Endothelial cell of umbilical vein (primary cell): ENCODE results near the gene DDX24. TPM values are rescaled to one million over a fixed set of nuclear protein-coding genes. Genes with fewer than 3 reads are reported as not detected.

Source experiments
- BruUV-seq: library from RNA; stranded (reverse); fragments of 400-500 nt; replicated peaks from 2 replicates; lab custom pipeline; 2021; lab: Mats Ljungman, UMichigan
- CTCF ChIA-PET: fragments of 300-600, 350-600 bp; sonication (Branson Sonifier 250); formaldehyde crosslinking; loops from one replicate; lab custom pipeline; 2021; ENCODE audit warnings: antibody characterized with exemption, inconsistent platforms; lab: Charles Lee
- POLR2A ChIA-PET: fragments of 300-600, 350-600 bp; sonication (Branson Sonifier 250); formaldehyde crosslinking; loops from one replicate; lab custom pipeline; 2021; ENCODE audit warnings: antibody characterized with exemption, inconsistent platforms; lab: Charles Lee
- DNase-seq: peaks from one replicate; pipeline ENCODE4 v3.0.0-alpha.2; 2011; ENCODE audit warnings: low read depth, low spot score
- FAIRE-seq: peaks from 2 replicates; lab custom pipeline; 2011; peaks lifted over from hg19 to GRCh38; lab: Jason Lieb, UNC
- H2AFZ ChIP-seq: 2 replicates; pipeline ENCODE4 v1.6.0; 2012; ENCODE audit warnings: low read depth, low read length, control low read depth, inconsistent platforms
- H3K27ac ChIP-seq: 2 replicates; pipeline ENCODE4 v1.5.1; 2011; ENCODE audit warnings: low read depth, mild to moderate bottlenecking, control low read depth, low read length, moderate library complexity; ENCODE audit not compliant: insufficient read depth
- H3K27me3 ChIP-seq, 2 experiments: 2 replicates each; pipeline versions ENCODE4 v1.6.0 to v1.6.1; 2011; ENCODE audit warnings: low read length in 2 of 2, mixed read lengths in 1 of 2; ENCODE audit not compliant: control insufficient read depth in 2 of 2, insufficient read depth in 2 of 2
- H3K36me3 ChIP-seq, 2 experiments: 2 replicates in 1 of 2; 3 replicates in 1 of 2; pipeline ENCODE4 v1.5.1; 2011; ENCODE audit warnings: low read length in 2 of 2, mild to moderate bottlenecking in 1 of 2, moderate library complexity in 1 of 2; ENCODE audit not compliant: control insufficient read depth in 2 of 2, insufficient read depth in 2 of 2; ENCODE audit errors: extremely low read depth in 1 of 2
- H3K4me1 ChIP-seq: 3 replicates; pipeline ENCODE4 v1.5.1; 2011; ENCODE audit warnings: mild to moderate bottlenecking, low read length; ENCODE audit not compliant: control insufficient read depth, insufficient read depth; ENCODE audit errors: extremely low read depth
- H3K4me2 ChIP-seq: 2 replicates; pipeline ENCODE4 v1.6.1; 2011; ENCODE audit warnings: low read length, control low read depth, mixed read lengths; ENCODE audit not compliant: insufficient read depth
- H3K4me3 ChIP-seq, 3 experiments: fragments of 200-600 bp in 1 of 3; sonication (generic), shearing (Covaris generic) in 1 of 3; replicated peaks in 1 of 3; 2 replicates each; pipeline ENCODE4 v1.5.1; 2011 to 2016; ENCODE audit warnings: control low read depth in 3 of 3, low read length in 3 of 3, mild to moderate bottlenecking in 2 of 3, inconsistent platforms in 1 of 3, low read depth in 1 of 3, moderate library complexity in 1 of 3; ENCODE audit not compliant: insufficient read depth in 1 of 3
- H3K79me2 ChIP-seq: 2 replicates; pipeline ENCODE4 v1.6.0; 2012; ENCODE audit warnings: low read length, inconsistent platforms; ENCODE audit not compliant: control insufficient read depth, insufficient read depth
- H3K9ac ChIP-seq: replicated peaks from 2 replicates; pipeline ENCODE3; 2011; ENCODE audit warnings: low read length, control low read depth; ENCODE audit not compliant: insufficient read depth; ENCODE audit errors: extremely low read depth
- H3K9me1 ChIP-seq: replicated peaks from 3 replicates; pipeline ENCODE4 v1.6.0; 2011; ENCODE audit warnings: mild to moderate bottlenecking, low read length; ENCODE audit not compliant: control insufficient read depth, insufficient read depth; ENCODE audit errors: extremely low read depth
- H3K9me3 ChIP-seq: replicated peaks from 2 replicates; pipeline ENCODE4 v1.5.1; 2012; ENCODE audit warnings: low read length, inconsistent platforms; ENCODE audit not compliant: control insufficient read depth, insufficient read depth
- H4K20me1 ChIP-seq: replicated peaks from 2 replicates; pipeline ENCODE3; 2011; ENCODE audit warnings: mild to moderate bottlenecking, low read length; ENCODE audit not compliant: control insufficient read depth, insufficient read depth; ENCODE audit errors: extremely low read depth
- EZH2 ChIP-seq: IDR thresholded peaks from 2 replicates; pipeline ENCODE4 v1.6.1; 2012; ENCODE audit warnings: borderline replicate concordance, low read depth, mild to moderate bottlenecking, moderate library complexity, low read length, inconsistent platforms; ENCODE audit not compliant: severe bottlenecking
- FOS ChIP-seq: IDR thresholded peaks from 2 replicates; pipeline ENCODE4 v1.6.1; 2011; ENCODE audit warnings: mild to moderate bottlenecking, low read length, moderate library complexity, borderline replicate concordance; ENCODE audit not compliant: insufficient read depth
- GATA2 ChIP-seq: IDR thresholded peaks from 2 replicates; pipeline ENCODE4 v1.7.0; 2011; ENCODE audit warnings: low read depth, mild to moderate bottlenecking, moderate library complexity, mixed read lengths, low read length; ENCODE audit not compliant: insufficient read length, insufficient read depth
- JUN ChIP-seq: IDR thresholded peaks from 2 replicates; pipeline ENCODE4 v1.6.1; 2011; ENCODE audit warnings: borderline replicate concordance, low read depth; ENCODE audit not compliant: insufficient read length, insufficient read depth
- MAX ChIP-seq: IDR thresholded peaks from 2 replicates; pipeline ENCODE4 v1.6.1; 2011; ENCODE audit not compliant: insufficient read depth, insufficient read length
- MYC ChIP-seq: IDR thresholded peaks from one replicate; pipeline ENCODE4 v1.6.1; 2011; ENCODE audit warnings: mild to moderate bottlenecking, low read depth, low read length
- POLR2A ChIP-seq: IDR thresholded peaks from 2 replicates; pipeline ENCODE4 v1.6.1; 2012; ENCODE audit warnings: low read depth, mild to moderate bottlenecking, control low read depth, low read length
- POLR2AphosphoS5 ChIP-seq: IDR thresholded peaks from 2 replicates; pipeline ENCODE4 v1.6.1; 2012; ENCODE audit warnings: low read depth, mild to moderate bottlenecking, control low read depth, low read length, moderate library complexity; ENCODE audit not compliant: insufficient read depth
- dilution Hi-C: fragments of 300-500 bp; cut with MboI; formaldehyde crosslinking; loops from one replicate; pipeline ENCODE4 v1.15.0; 2019; ENCODE audit warnings: low sequenced_read_pairs; ENCODE audit not compliant: extremely low pct_ligation_motif_present
- intact Hi-C: fragments of 100-400 bp; cut with micrococcal nuclease; formaldehyde crosslinking; loops from one replicate; pipeline ENCODE4 v1.10.0; 2022
- polyA plus RNA-seq, 4 experiments: library from polyadenylated mRNA; depleted of rRNA in 3 of 4; stranded (reverse) in 3 of 4; unstranded in 1 of 4; fragments of >200 nt; gene quantifications; 2 replicates each; pipeline versions ENCODE4 v1.2.1 to v1.2.3, GENCODE V29; 2011 to 2012; ENCODE audit warnings: missing spikeins in 1 of 4
- total RNA-seq: library from RNA; stranded (reverse); gene quantifications from 2 replicates; pipeline ENCODE4 v1.2.3, GENCODE V29; 2021
- TF ChIP-seq, protein P1 (sequence below), 2 donors: IDR thresholded peaks; 1 replicate in 1 of 2; 2 replicates in 1 of 2; pipeline ENCODE4 v1.5.1; 2011; ENCODE audit warnings: low read length in 2 of 2, mild to moderate bottlenecking in 2 of 2, moderate library complexity in 2 of 2, control low read depth in 1 of 2, inconsistent platforms in 1 of 2, low read depth in 1 of 2; ENCODE audit not compliant: insufficient read depth in 1 of 2; ENCODE audit errors: extremely low read depth in 1 of 2

Gene DDX24
- total and polyA plus RNA-seq, 2 donors (not counting 3 experiments of a cell fraction or from before 2014, with no cell fraction given): 88.3 to 141 TPM

- no peak overlapping the region for H3K4me2 ChIP-seq
- intact Hi-C loops: no loop called here
- H3K79me2 ChIP-seq: no peaks in the 10 kb centered on the region
- BruUV-seq: no TSS peak
- H3K27ac ChIP-seq: no peak overlapping the region
- no peak for TF ChIP-seq MAX
- TF ChIP-seq JUN: no peak
- no peak for TF ChIP-seq FOS
- H3K36me3 ChIP-seq: no peaks in the 10 kb centered on the region
- no peaks in the 10 kb centered on the region for H3K9me1 ChIP-seq
- no peaks in the 10 kb centered on the region for H3K9me3 ChIP-seq
- ChIA-PET POLR2A (no interaction called here), CTCF (no interaction called here)
- H3K4me1 ChIP-seq: no peaks in the 10 kb centered on the region
- no peaks in the 10 kb centered on the region for H4K20me1 ChIP-seq
- no peak overlapping the region for H3K9ac ChIP-seq
- H3K27me3 ChIP-seq: no peaks in the 10 kb centered on the region
- FAIRE-seq: no peak
- dilution Hi-C loops: no loop called here
- no peak overlapping the region for H3K4me3 ChIP-seq
- DNase-seq: no peak
- H2AFZ ChIP-seq: no peak overlapping the region
Measured at GRCh38 chr14:94123868-94124267, 42.9 kb upstream of the DDX24 start.

- no TSS peak for BruUV-seq
- Histone ChIP-seq H3K4me1 (no peaks in the 10 kb centered on the region), H3K27ac (no peak overlapping the region), H3K9me3 (no peaks in the 10 kb centered on the region), H3K9me1 (no peaks in the 10 kb centered on the region), H4K20me1 (no peaks in the 10 kb centered on the region), H3K9ac (no peak overlapping the region), H2AFZ (no peak overlapping the region), H3K4me2 (no peak overlapping the region), H3K36me3 (no peaks in the 10 kb centered on the region), H3K27me3 (no peaks in the 10 kb centered on the region), H3K79me2 (no peaks in the 10 kb centered on the region), H3K4me3 (no peak overlapping the region)
- intact Hi-C loops (no loop called here), dilution Hi-C loops (no loop called here)
- no peak for TF ChIP-seq MYC
- no peak for TF ChIP-seq FOS
- TF ChIP-seq EZH2: no peak
- TF ChIP-seq JUN: no peak
- no peak for TF ChIP-seq GATA2
- TF ChIP-seq MAX: no peak
- TF ChIP-seq, protein P1, sequence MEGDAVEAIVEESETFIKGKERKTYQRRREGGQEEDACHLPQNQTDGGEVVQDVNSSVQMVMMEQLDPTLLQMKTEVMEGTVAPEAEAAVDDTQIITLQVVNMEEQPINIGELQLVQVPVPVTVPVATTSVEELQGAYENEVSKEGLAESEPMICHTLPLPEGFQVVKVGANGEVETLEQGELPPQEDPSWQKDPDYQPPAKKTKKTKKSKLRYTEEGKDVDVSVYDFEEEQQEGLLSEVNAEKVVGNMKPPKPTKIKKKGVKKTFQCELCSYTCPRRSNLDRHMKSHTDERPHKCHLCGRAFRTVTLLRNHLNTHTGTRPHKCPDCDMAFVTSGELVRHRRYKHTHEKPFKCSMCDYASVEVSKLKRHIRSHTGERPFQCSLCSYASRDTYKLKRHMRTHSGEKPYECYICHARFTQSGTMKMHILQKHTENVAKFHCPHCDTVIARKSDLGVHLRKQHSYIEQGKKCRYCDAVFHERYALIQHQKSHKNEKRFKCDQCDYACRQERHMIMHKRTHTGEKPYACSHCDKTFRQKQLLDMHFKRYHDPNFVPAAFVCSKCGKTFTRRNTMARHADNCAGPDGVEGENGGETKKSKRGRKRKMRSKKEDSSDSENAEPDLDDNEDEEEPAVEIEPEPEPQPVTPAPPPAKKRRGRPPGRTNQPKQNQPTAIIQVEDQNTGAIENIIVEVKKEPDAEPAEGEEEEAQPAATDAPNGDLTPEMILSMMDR (IDR thresholded peaks at IDR 0.05; ENCODE audit: extremely low read depth in 1 of 2, insufficient read depth in 1 of 2, low read depth in 1 of 2, low read length in 2 of 2): no peak
- TF ChIP-seq POLR2AphosphoS5: no peak
- TF ChIP-seq POLR2A: no peak
- CTCF ChIA-PET: interaction anchor here (1.9 kb wide), 1 partner anchor 9 kb away, joined by 7 read pairs; no protein-coding TSS in a partner anchor
- no peak for DNase-seq
- POLR2A ChIA-PET: no interaction called here
- no peak for FAIRE-seq
Measured at GRCh38 chr14:94123296-94123695, 42.3 kb upstream of the DDX24 start.
